Left hindlimb (tissue), 1 donor: ENCODE measurements around the gene SON.
A peak's percentile ranks its signal among the peaks of the same experiment; 100 is the strongest.
"Not testable (repeated sequence)": the region's sequence is repeated elsewhere in the genome, so short reads cannot be mapped to it uniquely, and the experiment has no call there.

Experiments used
- DNase-seq: peaks from one replicate; pipeline ENCODE4 v3.0.0-alpha.2; 2018

The SON gene

GRCh38 chr21:33542640-33543504, at the start of gene SON:
SON (plus strand) TSS chr21:33543038; CDS start chr21:33543093, 55 bp downstream.
- DNase-seq: peak; percentile 99

GRCh38 chr21:33493756-33494155, 49.1 kb upstream of the SON start:
- DNase-seq: no peak

GRCh38 chr21:33495743-33496142, 47.1 kb upstream of the SON start:
- DNase-seq: no peak

GRCh38 chr21:33496345-33496744, 46.5 kb upstream of the SON start:
- no peak for DNase-seq

GRCh38 chr21:33505833-33506232, 37.0 kb upstream of the SON start:
- no peak for DNase-seq

GRCh38 chr21:33507003-33507402, 35.8 kb upstream of the SON start:
- DNase-seq: not testable (repeated sequence)

- no peak for DNase-seq
Observed at GRCh38 chr21:33510826-33511225, 32.0 kb upstream of the SON start.

- DNase-seq: no peak
Observed at GRCh38 chr21:33511639-33512038, 31.2 kb upstream of the SON start.

- no peak for DNase-seq
Observed at GRCh38 chr21:33512481-33512880, 30.4 kb upstream of the SON start.

- no peak for DNase-seq
Observed at GRCh38 chr21:33514229-33514628, 28.6 kb upstream of the SON start.

- no peak for DNase-seq
Observed at GRCh38 chr21:33518899-33519298, 23.9 kb upstream of the SON start.

- no peak for DNase-seq
Observed at GRCh38 chr21:33522297-33522952, 20.4 kb upstream of the SON start.

- DNase-seq: no peak
Observed at GRCh38 chr21:33522953-33523349, 19.9 kb upstream of the SON start.

- DNase-seq: no peak
Observed at GRCh38 chr21:33531007-33531406, 11.8 kb upstream of the SON start.

- DNase-seq: no peak
Observed at GRCh38 chr21:33537212-33537611, 5.6 kb upstream of the SON start.

- no peak for DNase-seq
Observed at GRCh38 chr21:33539616-33540015, 3.2 kb upstream of the SON start.

- DNase-seq: no peak
Observed at GRCh38 chr21:33540711-33541104, 2.1 kb upstream of the SON start.

- DNase-seq: no peak
Observed at GRCh38 chr21:33541105-33541711, 1.6 kb upstream of the SON start.

GRCh38 chr21:33541756-33542639, 840 bp upstream of the SON start, which contains the start of gene GART:
GART (minus strand) TSS chr21:33542117; CDS start chr21:33539315, 2,802 bp downstream.
- DNase-seq: peak; percentile 87

GRCh38 chr21:33543505-33544129, 779 bp downstream of the SON start:
- no peak for DNase-seq

GRCh38 chr21:33544451-33545195, 1.8 kb downstream of the SON start:
- DNase-seq: no peak
